PC-3 (cell line): ENCODE measurements around the gene DAB1. TPM values are rescaled to one million over a fixed set of nuclear protein-coding genes. Genes with fewer than 3 reads are reported as not detected.

Experiments
- ATAC-seq: fragments of 200-7000 bp; cut with Tn5 transposase; 2 replicates; pipeline ENCODE4 v1.9.1; 2020; ENCODE audit warnings: mild to moderate bottlenecking, moderate library complexity
- BruUV-seq: library from RNA; stranded (reverse); fragments of 400-500 nt; replicated peaks from 2 replicates; lab custom pipeline; 2021; lab: Mats Ljungman, UMichigan
- CTCF ChIA-PET: fragments of 300-600 bp; sonication (Branson Sonifier 250); formaldehyde crosslinking; loops from one replicate; lab custom pipeline; 2022; ENCODE audit warnings: antibody characterized with exemption; lab: Charles Lee
- POLR2A ChIA-PET: fragments of 300-600 bp; sonication (Branson Sonifier 250); formaldehyde crosslinking; loops from one replicate; lab custom pipeline; 2022; ENCODE audit warnings: antibody characterized with exemption; ENCODE audit not compliant: unreplicated experiment; lab: Charles Lee
- DNase-seq: peaks from one replicate; pipeline ENCODE4 v3.0.0-alpha.2; 2015
- H2AFZ ChIP-seq: fragments of 300-600 bp; sonication (generic); 2 replicates; pipeline ENCODE4 v1.6.0; 2016; ENCODE audit warnings: antibody characterized with exemption, low read length
- H3F3A ChIP-seq: fragments of 300-600 bp; sonication (generic); one replicate; pipeline ENCODE4 v1.6.0; 2017; ENCODE audit warnings: antibody characterized with exemption, low read length, control low read depth, mild to moderate bottlenecking; ENCODE audit not compliant: unreplicated experiment
- H3K27ac ChIP-seq: fragments of 300-600 bp; sonication (generic); 2 replicates; pipeline ENCODE4 v1.5.1; 2016; ENCODE audit warnings: mild to moderate bottlenecking, low read length
- H3K27me3 ChIP-seq: fragments of 300-600 bp; sonication (generic); 2 replicates; pipeline ENCODE4 v1.6.1; 2016; ENCODE audit warnings: low read length, mixed read lengths
- H3K36me3 ChIP-seq: fragments of 300-600 bp; sonication (generic); 2 replicates; pipeline ENCODE4 v1.6.1; 2016; ENCODE audit warnings: low read depth, mixed run types, low read length, mixed read lengths
- H3K4me1 ChIP-seq: fragments of 300-600 bp; sonication (generic); 2 replicates; pipeline ENCODE4 v1.5.1; 2016; ENCODE audit warnings: low read length; ENCODE audit not compliant: insufficient read depth
- H3K4me2 ChIP-seq: fragments of 300-600 bp; sonication (generic); 2 replicates; pipeline ENCODE4 v1.6.0; 2016; ENCODE audit warnings: low read length
- H3K4me3 ChIP-seq: fragments of 300-600 bp; sonication (generic); 2 replicates; pipeline ENCODE4 v1.5.1; 2016; ENCODE audit warnings: mild to moderate bottlenecking, low read length, mixed read lengths
- H3K79me2 ChIP-seq: fragments of 300-600 bp; sonication (generic); 2 replicates; pipeline ENCODE4 v1.6.1; 2017; ENCODE audit warnings: low read length, mixed read lengths
- H3K9ac ChIP-seq: fragments of 300-600 bp; sonication (generic); 2 replicates; pipeline ENCODE4 v1.6.0; 2016; ENCODE audit warnings: mild to moderate bottlenecking, low read length
- H3K9me2 ChIP-seq: fragments of 300-600 bp; sonication (generic); replicated peaks from 2 replicates; pipeline ENCODE4 v1.6.1; 2016; ENCODE audit warnings: mixed run types, low read length, mixed read lengths
- H3K9me3 ChIP-seq: fragments of 300-600 bp; sonication (generic); 2 replicates; pipeline ENCODE4 v1.6.1; 2016; ENCODE audit warnings: low read length, mixed read lengths
- H4K20me1 ChIP-seq: fragments of 300-600 bp; sonication (generic); 2 replicates; pipeline ENCODE4 v1.6.1; 2016; ENCODE audit warnings: low read length, mixed read lengths
- EZH2 ChIP-seq: fragments of 300-600 bp; sonication (generic); IDR thresholded peaks from one replicate; pipeline ENCODE4 v1.6.1; 2017; ENCODE audit warnings: antibody characterized with exemption, mild to moderate bottlenecking, low read length; ENCODE audit not compliant: unreplicated experiment
- EZH2phosphoT487 ChIP-seq: fragments of 300-600 bp; sonication (generic); IDR thresholded peaks from 2 replicates; pipeline ENCODE4 v1.6.1; 2018; ENCODE audit warnings: mild to moderate bottlenecking, antibody characterized with exemption, low read length, borderline replicate concordance
- intact Hi-C: fragments of 100-400 bp; cut with micrococcal nuclease; formaldehyde crosslinking; loops from 2 replicates; pipeline ENCODE4 v1.9.0; 2023
- total RNA-seq: library from RNA; depleted of rRNA; stranded (reverse); fragments of >200 nt; gene quantifications from 2 replicates; pipeline ENCODE4 v1.2.3, GENCODE V29; 2014
- TF ChIP-seq, protein P1 (sequence below): fragments of 300-600 bp; sonication (generic); conservative IDR thresholded peaks from 2 replicates; pipeline ENCODE4 v1.5.1; 2017; ENCODE audit warnings: antibody characterized with exemption, low read depth, mild to moderate bottlenecking, low read length

DAB1 gene
- total RNA-seq, 1 experiment from 2014 or later, result not detected

DNA sequence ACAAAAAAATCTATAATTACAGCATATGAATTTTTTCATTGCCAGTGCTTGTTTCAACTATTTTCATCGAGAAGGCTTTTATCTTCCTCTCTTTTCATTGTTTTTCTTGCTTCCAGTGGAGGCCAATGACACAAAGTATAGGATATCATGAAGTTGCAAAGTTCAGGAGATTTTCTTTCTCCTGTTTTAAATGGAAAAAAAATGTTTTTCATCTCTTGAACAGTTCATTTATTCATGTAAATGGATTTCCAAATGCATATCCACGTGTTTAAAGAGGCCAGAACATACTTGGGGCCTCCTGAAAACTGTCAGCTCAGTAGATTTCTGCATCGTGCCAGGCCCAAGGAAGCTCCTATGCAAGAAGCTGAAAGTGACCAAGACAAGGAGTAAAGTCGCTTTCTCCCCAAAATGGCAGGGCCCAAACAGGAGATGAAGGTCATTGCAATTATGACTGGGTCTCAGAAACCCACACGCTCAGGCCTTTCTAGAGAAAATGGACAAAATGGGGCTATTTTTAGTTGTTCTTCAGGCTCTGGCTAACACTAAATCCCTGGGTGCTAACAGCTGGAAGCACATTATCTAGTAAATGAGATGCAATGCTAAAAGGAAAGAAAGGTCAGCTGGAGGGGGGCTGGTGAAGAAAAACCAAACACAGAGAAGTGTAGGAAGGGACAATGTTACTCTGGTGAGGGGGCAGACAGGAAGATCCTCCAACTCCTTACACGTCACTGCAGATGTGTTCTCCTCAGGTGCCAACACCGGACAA, 321.1 kb downstream of the DAB1 start:
- Histone ChIP-seq H3K4me2 (no peak overlapping the region), H3K79me2 (no peaks in the 10 kb centered on the region), H3K9me3 (no peaks in the 10 kb centered on the region), H3K36me3 (no peaks in the 10 kb centered on the region), H3K27me3 (no peaks in the 10 kb centered on the region), H3K4me3 (no peak overlapping the region), H3K27ac (no peak overlapping the region), H3K9ac (no peak overlapping the region), H3K9me2 (no peaks in the 10 kb centered on the region), H2AFZ (no peak overlapping the region), H4K20me1 (no peaks in the 10 kb centered on the region), H3K4me1 (no peaks in the 10 kb centered on the region), H3F3A (no peaks in the 10 kb centered on the region)
- ATAC-seq (no peak), DNase-seq (no peak)
- intact Hi-C loops, result no loop called here
- BruUV-seq, result no TSS peak
- TF ChIP-seq, protein P1, sequence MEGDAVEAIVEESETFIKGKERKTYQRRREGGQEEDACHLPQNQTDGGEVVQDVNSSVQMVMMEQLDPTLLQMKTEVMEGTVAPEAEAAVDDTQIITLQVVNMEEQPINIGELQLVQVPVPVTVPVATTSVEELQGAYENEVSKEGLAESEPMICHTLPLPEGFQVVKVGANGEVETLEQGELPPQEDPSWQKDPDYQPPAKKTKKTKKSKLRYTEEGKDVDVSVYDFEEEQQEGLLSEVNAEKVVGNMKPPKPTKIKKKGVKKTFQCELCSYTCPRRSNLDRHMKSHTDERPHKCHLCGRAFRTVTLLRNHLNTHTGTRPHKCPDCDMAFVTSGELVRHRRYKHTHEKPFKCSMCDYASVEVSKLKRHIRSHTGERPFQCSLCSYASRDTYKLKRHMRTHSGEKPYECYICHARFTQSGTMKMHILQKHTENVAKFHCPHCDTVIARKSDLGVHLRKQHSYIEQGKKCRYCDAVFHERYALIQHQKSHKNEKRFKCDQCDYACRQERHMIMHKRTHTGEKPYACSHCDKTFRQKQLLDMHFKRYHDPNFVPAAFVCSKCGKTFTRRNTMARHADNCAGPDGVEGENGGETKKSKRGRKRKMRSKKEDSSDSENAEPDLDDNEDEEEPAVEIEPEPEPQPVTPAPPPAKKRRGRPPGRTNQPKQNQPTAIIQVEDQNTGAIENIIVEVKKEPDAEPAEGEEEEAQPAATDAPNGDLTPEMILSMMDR, result no peak
- TF ChIP-seq EZH2phosphoT487, result no peak
- no peak for TF ChIP-seq EZH2
- CTCF ChIA-PET, result no interaction called here
- POLR2A ChIA-PET, result no interaction called here

DNA sequence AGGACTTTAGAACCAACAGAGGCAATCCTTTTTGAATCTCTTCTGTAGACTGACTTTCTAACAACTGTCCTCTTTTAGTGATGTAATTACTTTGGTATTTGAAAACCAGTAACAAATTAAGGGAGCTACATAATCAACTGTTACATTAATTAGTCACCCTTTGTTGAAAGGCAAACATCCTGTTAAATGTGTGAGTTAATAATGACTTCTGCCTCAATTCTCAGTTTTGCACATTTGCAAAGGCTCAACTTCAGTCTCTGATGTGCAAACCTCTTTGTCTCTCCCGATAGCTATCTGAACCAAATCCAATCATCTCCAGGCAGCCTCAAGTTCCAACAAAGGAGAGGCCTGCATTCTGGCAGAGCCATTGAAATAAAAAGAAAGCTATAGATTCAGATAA, 322.7 kb downstream of the DAB1 start:
- no TSS peak for BruUV-seq
- no peak overlapping the region for H3K4me2 ChIP-seq
- no peak for DNase-seq
- no peak for ATAC-seq
- no peaks in the 10 kb centered on the region for H3K4me1 ChIP-seq
- ChIA-PET CTCF (no interaction called here), POLR2A (no interaction called here)
- H3K4me3 ChIP-seq, result no peak overlapping the region
- no peak overlapping the region for H2AFZ ChIP-seq
- TF ChIP-seq EZH2, result no peak
- TF ChIP-seq, protein P1, result no peak
- TF ChIP-seq EZH2phosphoT487, result no peak
- no peak overlapping the region for H3K9ac ChIP-seq
- no peaks in the 10 kb centered on the region for H3K9me2 ChIP-seq
- no peaks in the 10 kb centered on the region for H3K79me2 ChIP-seq
- H3K27ac ChIP-seq, result no peak overlapping the region
- intact Hi-C loops, result no loop called here
- H3F3A ChIP-seq, result no peaks in the 10 kb centered on the region
- H3K27me3 ChIP-seq, result no peaks in the 10 kb centered on the region
- H4K20me1 ChIP-seq, result no peaks in the 10 kb centered on the region
- H3K9me3 ChIP-seq, result no peaks in the 10 kb centered on the region
- H3K36me3 ChIP-seq, result no peaks in the 10 kb centered on the region

DNA sequence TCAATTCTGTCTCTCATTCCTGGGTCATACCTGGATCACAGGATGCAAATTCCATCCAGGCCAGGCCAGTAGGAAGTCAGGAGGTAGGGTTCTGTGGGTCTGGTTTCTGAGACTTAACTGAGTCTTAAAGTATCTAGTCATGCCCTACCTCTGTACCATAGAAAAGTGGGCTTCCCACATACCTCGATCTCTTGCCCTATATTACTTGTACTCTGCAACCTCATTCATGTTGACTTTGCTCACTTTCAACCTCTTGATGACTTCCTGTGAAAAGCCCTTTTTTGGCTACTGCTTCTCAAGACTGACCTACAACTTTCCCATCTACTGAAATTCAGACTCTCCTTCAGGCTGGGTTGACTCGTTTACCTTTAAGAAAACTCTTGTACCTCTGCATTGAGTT, 329.1 kb downstream of the DAB1 start:
- H3K27me3 ChIP-seq, result no peaks in the 10 kb centered on the region
- no peak overlapping the region for H3K9ac ChIP-seq
- H3K4me3 ChIP-seq, result no peak overlapping the region
- no peak for DNase-seq
- no peaks in the 10 kb centered on the region for H3F3A ChIP-seq
- BruUV-seq, result no TSS peak
- no peaks in the 10 kb centered on the region for H3K9me2 ChIP-seq
- H3K4me1 ChIP-seq, result no peaks in the 10 kb centered on the region
- no peak overlapping the region for H3K27ac ChIP-seq
- ChIA-PET POLR2A (no interaction called here), CTCF (no interaction called here)
- no peaks in the 10 kb centered on the region for H3K36me3 ChIP-seq
- intact Hi-C loops, result no loop called here
- no peak overlapping the region for H2AFZ ChIP-seq
- no peaks in the 10 kb centered on the region for H4K20me1 ChIP-seq
- no peak overlapping the region for H3K4me2 ChIP-seq
- no peaks in the 10 kb centered on the region for H3K9me3 ChIP-seq
- no peak for TF ChIP-seq EZH2
- TF ChIP-seq, protein P1, result no peak
- TF ChIP-seq EZH2phosphoT487, result no peak
- ATAC-seq, result no peak
- no peaks in the 10 kb centered on the region for H3K79me2 ChIP-seq
